HG03064 (cell line): ENCODE data around the gene PSMC4.
A peak's percentile ranks its signal among the peaks of the same experiment; 100 is the strongest.

Source experiments
- ATAC-seq: cut with Tn5 transposase; IDR thresholded peaks from one replicate; pipeline ENCODE4 v1.9.1; 2021; ENCODE audit warnings: low read depth; ENCODE audit not compliant: unreplicated experiment

The PSMC4 gene

GRCh38 chr19:39986643-39987042, 15.7 kb downstream of the PSMC4 start:
- no peak for ATAC-seq

DNA sequence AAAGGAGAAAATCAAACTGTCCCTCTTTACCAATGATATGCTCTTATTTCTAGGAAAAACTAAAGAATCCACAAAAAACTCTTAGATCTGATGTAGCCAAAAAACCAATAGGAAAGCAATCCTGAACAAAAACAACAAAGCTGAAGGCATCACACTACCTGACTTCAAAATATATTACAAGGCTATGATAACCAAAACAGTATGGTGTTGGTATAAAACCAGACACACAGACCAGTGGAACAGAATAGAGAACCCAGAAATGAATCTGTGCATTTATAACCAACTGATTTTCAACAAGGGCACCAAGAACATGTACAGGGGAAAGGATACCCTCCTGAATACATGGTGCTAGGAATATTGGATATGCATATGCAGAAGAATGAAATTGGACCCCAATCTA, 16.2 kb downstream of the PSMC4 start:
- no peak for ATAC-seq

GRCh38 chr19:39987596-39987995, 16.6 kb downstream of the PSMC4 start:
- ATAC-seq = no peak

- ATAC-seq = no peak
Measured at GRCh38 chr19:39993605-39994004, 22.6 kb downstream of the PSMC4 start.

GRCh38 chr19:39994361-39994760, 23.4 kb downstream of the PSMC4 start:
- no peak for ATAC-seq

DNA sequence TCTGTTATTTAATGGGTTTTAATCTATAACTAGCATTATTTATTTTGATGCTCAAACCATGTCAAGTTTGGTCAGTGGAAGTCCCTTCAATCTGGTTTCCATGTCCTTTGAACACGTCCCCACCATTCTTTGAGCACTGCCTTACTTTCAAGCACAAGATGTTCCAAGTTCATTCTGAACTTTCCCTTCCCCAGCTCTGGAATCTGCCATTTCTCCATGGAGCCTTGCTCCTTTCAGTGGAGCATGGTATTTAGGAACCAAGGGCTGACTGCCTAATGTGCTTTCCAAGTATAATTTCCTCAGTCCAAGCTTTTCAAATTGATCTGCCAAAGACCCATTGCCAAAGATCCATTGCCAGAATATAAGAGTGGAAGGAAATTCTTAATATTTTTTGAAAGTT, 24.8 kb downstream of the PSMC4 start:
- no peak for ATAC-seq

DNA sequence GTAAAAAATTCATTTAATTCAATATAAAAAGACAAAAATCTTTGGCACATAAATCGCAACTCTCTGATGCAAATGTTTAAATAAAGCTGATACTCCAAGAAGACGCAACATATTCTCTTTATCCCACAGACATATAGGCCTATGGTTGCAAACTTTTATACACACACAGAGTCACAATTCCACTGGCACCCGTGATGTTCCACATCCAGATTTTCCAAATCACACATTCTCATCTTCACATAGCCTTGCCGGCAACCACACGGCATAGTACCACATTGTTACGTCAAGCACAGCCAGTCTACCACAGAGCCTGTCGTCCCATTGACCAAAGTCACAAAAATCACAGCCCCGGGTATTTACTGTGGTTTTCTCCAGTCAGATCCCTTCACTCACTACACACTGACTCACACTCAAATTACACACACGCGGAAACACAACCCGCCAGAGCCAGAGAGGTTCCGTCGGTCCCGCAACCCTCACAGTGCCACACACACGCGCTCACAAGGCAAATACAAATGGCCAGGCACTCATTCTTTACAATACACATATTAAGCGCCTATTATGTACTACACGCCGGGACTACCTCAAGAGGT, 25.3 kb downstream of the PSMC4 start:
- ATAC-seq = peak; percentile 18

DNA sequence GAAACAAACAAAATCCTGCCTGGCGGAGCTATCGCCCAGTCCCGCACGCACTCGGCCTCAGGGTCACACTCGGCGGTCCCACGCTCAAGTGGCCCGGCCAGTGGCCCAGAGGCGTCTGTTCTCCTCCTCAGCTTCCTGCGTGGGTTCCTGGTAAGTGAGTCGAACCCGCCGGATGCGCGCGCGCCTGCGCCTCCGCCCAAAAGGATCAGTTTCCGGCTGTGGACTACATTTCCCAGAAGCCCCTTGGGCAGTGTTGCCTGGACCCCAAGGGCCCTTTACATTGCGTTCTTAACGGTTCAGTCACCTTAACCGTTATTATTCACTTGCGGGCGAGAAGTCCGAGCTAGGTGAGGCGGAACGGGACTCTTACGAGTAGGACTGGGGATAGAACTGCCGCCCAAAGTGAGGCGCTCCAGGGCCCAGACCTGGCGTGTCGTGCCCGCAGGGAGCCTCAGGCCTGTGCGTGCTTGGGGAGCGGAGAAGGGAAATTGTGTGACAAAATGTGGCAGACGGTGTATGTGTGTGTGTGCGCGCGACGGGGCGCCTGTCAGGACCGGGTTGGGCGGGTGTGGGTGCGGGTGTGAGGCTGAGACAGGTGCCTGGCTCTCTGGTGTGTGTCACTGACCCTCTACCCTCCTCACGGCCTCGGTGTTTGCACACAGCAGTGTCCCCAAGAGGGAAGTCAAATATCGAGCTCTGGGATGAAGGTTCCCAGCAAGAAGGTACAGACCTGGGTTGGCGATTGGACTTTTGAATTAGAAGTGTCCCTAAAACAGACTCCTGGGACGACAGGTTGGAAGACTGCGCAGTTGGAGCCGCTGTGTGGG, 26.1 kb downstream of the PSMC4 start, which contains the start of gene ZNF546:
TSS of gene ZNF546 (plus strand) at position 250 of the 827 bp plus-strand sequence. CDS start 1,267 bp downstream, outside the sequence.
- ATAC-seq = peak; percentile 69

GRCh38 chr19:39997638-39998216, 26.8 kb downstream of the PSMC4 start:
- ATAC-seq = no peak

- ATAC-seq = no peak
Measured at GRCh38 chr19:39998501-39998900, 27.5 kb downstream of the PSMC4 start.

- ATAC-seq = no peak
Measured at GRCh38 chr19:40005691-40006272, 34.8 kb downstream of the PSMC4 start.

DNA sequence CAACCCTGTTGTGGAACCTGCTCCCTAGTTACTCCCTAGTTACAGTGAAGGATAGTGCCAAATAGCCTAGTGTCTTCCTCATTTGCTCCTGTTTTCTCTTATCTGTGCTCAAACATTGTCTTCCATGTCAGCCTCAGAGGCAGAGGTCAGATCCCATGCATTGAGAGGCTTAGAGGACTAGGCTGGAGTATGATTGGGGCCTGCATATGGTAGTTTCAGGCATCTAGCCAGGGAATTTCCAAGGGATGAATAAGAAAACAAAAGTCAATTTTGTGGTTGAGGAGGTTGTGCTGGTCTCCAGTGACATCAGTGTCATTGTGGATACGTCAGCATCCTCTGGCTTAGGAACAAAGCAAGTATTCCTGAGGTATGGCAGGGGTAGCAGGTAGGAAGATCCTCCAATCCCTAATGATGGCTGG, 35.3 kb downstream of the PSMC4 start:
- no peak for ATAC-seq

- ATAC-seq = no peak
Measured at GRCh38 chr19:40009674-40010073, 38.7 kb downstream of the PSMC4 start.

DNA sequence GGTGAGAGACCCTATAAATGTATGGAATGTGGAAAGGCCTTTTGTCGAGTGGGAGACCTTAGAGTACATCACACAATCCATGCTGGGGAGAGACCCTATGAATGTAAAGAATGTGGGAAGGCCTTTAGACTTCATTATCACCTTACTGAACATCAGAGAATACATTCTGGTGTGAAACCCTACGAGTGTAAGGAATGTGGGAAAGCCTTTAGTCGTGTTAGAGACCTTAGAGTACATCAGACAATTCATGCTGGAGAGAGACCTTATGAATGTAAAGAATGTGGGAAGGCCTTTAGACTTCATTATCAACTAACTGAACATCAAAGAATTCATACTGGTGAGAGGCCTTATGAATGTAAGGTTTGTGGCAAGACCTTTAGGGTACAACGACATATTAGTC, 43.0 kb downstream of the PSMC4 start:
- no peak for ATAC-seq

- ATAC-seq = no peak
Measured at GRCh38 chr19:40023969-40024368, 53.0 kb downstream of the PSMC4 start.

DNA sequence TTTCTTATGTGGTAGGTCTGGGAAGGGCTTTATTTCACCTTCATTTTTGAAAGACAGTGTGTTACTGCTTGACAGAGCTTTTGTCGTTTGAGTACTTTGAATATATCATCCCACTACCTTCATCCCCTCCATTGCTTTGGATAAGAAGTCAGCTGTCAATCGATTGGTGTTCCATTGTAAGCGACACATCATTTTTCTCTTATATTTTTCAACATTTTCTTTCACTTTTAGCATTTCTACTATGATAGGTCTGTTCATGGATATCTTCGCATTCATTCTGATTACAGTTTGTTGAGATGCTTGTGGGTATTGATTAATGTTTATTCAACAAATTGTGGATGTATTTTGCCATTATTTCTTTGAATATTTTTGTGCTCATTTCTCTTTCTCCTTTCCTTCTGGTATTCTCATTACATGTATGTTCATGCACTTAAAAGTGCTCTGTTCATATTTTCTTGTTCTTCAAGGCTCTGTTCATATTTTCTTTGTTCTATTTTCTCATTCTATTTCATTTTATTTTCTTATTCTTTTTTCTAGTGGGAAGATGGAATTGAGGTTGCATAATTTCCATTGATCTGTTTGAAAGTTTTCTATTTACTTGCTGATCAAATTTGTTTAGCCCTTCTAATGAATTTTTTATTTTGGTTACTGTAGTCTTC, 55.1 kb downstream of the PSMC4 start:
- ATAC-seq = no peak

DNA sequence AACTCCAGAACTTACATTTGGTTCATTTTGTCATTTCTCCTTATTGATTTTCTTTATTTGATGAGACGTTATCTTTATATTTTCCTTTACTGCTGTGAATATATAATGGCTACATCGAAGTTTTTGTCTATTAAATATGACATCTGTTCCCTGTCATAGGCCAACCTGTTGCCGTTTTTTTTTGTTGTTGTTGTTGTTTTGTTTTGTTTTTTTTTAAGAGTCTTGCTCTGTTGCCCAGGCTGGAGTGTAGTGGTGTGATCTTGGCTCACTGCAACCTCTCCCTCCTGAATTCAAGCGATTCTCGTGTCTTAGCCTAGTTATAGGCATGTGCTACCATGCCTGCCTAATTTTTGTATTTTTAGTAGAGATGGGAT, 55.6 kb downstream of the PSMC4 start:
- no peak for ATAC-seq
